Mesodermal cell (in vitro differentiated cells): ENCODE results near the gene CR1.
"Not testable (repeated sequence)": the region's sequence is repeated elsewhere in the genome, so short reads cannot be mapped to it uniquely, and the experiment has no call there.

Experiments
- H3K27ac ChIP-seq: 2 replicates; pipeline ENCODE4 v1.7.0; 2013; ENCODE audit warnings: mild to moderate bottlenecking, low read depth, low read length, moderate library complexity; ENCODE audit not compliant: severe bottlenecking
- H3K36me3 ChIP-seq: 2 replicates; pipeline ENCODE4 v1.7.1; 2013; ENCODE audit warnings: mild to moderate bottlenecking, low read length, moderate library complexity; ENCODE audit not compliant: control insufficient read depth, insufficient read depth
- H3K4me1 ChIP-seq: one replicate; pipeline ENCODE4 v1.7.1; 2013; ENCODE audit warnings: mild to moderate bottlenecking, low read length; ENCODE audit not compliant: insufficient read depth, control insufficient read depth, poor library complexity, severe bottlenecking
- H3K4me3 ChIP-seq: 2 replicates; pipeline ENCODE4 v1.7.0; 2013; ENCODE audit warnings: low read length, control low read depth, mild to moderate bottlenecking; ENCODE audit not compliant: insufficient read depth, poor library complexity, severe bottlenecking; ENCODE audit errors: extremely low read depth
- H3K9me3 ChIP-seq: 2 replicates; pipeline ENCODE4 v1.7.1; 2013; ENCODE audit warnings: mild to moderate bottlenecking, low read length, moderate library complexity; ENCODE audit not compliant: control insufficient read depth
- WGBS, 2 experiments: methylation state at CpG; one replicate each; pipeline ENCODE4 v1.1.5; 2013; ENCODE audit warnings: missing lambda C conversion rate in 2 of 2; ENCODE audit not compliant: insufficient coverage in 2 of 2; 5-methylcytosine and 5-hydroxymethylcytosine counted together

CR1 gene

DNA sequence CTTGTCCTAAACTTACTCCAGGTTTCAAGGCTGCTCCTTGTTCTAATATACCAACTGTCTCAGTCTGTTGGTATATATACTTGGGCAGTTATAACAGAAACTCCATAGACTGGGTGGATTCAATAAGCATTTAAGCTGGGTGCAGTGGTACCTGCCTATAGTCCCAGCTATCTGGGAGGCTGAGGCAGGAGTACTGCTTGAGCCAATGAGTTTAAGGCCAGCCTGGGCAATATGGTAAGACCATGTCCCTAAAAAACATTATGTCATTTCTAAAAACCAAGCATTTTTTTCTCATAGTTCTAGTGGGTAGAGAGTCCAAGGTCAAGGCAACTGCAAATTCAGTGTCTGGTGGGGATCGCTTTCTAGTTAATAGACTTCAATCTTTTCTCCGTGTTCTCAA lies 131.5 kb downstream of the CR1 start:
- WGBS, 2 experiments: 100% methylated on average over 1 to 2 of the region's 2 CpGs
- no peaks in the 10 kb centered on the region for H3K9me3 ChIP-seq
- no peak overlapping the region for H3K27ac ChIP-seq
- no peaks in the 10 kb centered on the region for H3K4me1 ChIP-seq
- H3K4me3 ChIP-seq: no peak overlapping the region
- no peaks in the 10 kb centered on the region for H3K36me3 ChIP-seq

DNA sequence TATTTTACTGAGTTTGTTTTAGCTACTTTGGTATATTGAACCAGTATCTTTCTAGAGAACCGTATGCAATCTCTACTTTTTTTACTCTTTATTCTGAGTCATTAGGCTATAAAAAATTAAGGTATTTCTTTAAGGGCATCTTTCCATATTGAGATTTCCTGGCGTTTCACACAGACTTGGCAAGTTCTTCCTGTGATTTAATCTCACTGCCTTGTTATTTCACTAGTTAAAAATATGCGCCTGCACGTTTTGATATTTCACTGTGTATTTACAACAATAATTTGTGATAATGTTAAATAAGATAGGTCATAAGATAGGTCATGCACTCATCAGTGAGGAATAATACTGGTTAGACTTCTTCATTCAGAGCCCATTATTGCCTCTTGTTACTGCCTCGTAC lies 132.8 kb downstream of the CR1 start:
- Histone ChIP-seq H3K4me1 (no peaks in the 10 kb centered on the region), H3K9me3 (no peaks in the 10 kb centered on the region), H3K4me3 (no peak overlapping the region), H3K36me3 (no peaks in the 10 kb centered on the region), H3K27ac (no peak overlapping the region)
- WGBS, 2 experiments: 100% methylated on average over 1 of the region's 5 CpGs; no CpG with 5 or more reads in 1 of the 2 experiments

DNA sequence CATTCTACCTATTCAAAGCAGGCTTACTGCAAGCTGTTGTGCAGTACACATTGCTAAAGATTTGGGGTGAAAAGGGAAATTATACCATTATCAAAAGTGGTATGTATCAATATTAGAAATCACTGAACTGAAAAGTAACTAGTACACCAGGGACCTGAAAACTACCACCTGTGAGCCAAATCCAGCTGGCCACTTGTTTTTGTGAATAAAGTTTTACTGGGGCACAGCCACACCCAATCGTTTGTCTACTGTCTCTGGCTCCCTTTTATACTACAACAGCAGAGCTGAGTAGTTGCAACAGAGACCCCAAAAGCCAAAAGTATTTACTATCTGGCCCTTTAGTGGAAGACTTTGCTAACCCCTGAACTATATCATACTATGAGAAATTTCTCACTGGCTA lies 135.2 kb downstream of the CR1 start:
- Histone ChIP-seq H3K9me3 (no peaks in the 10 kb centered on the region), H3K4me1 (peaks cover 4% of the 10 kb centered on the region), H3K36me3 (no peaks in the 10 kb centered on the region), H3K4me3 (no peak overlapping the region), H3K27ac (no peak overlapping the region)
- 88% methylated on average over 1 of the region's 1 CpG; no CpG with 5 or more reads in 1 of the 2 experiments for WGBS, 2 experiments

DNA sequence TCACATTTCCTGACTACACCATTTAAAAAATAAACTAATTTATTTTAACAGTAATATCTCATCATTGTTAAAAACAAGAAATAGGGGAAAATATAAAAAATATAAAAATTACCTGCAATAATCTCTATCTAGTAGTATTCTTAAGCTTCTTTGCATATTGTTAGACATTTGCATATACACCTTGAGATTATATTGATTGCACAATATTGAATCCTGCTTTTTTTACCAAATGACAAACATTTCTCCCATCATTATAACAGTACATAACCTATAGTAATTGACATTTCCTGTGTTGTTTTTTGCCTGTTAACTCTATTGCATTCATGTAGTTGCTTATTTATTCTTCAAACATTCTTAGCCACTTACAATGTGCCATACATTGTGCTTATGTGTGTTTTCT lies 137.3 kb downstream of the CR1 start:
- H3K36me3 ChIP-seq: no peaks in the 10 kb centered on the region
- H3K4me1 ChIP-seq: peaks cover 4% of the 10 kb centered on the region
- no peak overlapping the region for H3K4me3 ChIP-seq
- H3K9me3 ChIP-seq: no peaks in the 10 kb centered on the region
- H3K27ac ChIP-seq: no peak overlapping the region

DNA sequence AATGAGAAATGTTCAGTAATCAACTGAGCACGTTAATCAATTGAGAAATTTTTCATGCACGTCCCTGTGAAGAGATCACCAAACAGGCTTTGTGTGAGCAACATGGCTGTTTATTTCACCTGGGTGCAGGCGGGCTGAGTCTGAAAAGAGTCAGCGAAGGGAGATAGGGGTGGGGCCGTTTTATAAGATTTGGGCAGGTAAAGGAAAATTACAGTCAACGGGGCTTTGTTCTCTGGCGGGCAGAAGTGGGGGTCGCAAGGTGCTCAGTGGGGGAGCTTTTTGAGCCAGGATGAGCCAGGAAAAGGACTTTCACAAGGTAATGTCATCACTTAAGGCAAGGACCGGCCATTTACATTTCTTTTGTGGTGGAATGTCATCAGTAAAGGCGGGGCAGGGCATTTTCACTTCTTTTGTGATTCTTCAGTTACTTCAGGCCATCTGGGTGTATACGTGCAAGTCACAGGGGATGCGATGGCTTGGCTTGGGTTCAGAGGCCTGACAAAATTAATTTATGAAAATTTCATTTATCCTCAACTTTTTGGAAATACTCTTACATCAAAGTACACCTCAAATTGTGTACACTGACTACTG lies 137.8 kb downstream of the CR1 start:
- not testable (repeated sequence) for H3K9me3 ChIP-seq, H3K4me3 ChIP-seq, H3K36me3 ChIP-seq, H3K4me1 ChIP-seq, H3K27ac ChIP-seq
- WGBS, 2 experiments: 36 to 46% methylated on average over 4 to 7 of the region's 12 CpGs

DNA sequence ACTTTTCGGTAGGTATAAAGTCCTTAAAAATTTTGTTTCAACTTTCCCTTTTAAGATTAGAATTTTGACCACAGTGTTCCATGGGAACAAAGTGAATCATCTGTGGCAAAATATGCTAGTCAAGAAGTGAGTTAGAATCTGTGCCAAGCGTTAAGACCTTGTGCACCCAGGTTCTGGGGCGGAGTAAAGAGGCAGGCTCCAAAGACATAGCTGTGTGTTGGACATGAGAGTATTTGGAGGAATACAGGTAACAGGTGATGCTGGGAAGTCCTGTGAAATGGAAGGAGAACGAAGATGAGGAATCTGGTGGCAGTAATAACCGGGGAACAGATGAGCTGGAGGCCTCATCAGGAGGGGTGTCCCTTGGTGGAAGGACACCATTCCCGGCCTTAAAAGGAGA lies 138.3 kb downstream of the CR1 start:
- WGBS, 2 experiments: 73 to 97% methylated on average over 3 of the region's 6 CpGs
- not testable (repeated sequence) for H3K36me3 ChIP-seq, H3K4me1 ChIP-seq, H3K4me3 ChIP-seq, H3K9me3 ChIP-seq, H3K27ac ChIP-seq

DNA sequence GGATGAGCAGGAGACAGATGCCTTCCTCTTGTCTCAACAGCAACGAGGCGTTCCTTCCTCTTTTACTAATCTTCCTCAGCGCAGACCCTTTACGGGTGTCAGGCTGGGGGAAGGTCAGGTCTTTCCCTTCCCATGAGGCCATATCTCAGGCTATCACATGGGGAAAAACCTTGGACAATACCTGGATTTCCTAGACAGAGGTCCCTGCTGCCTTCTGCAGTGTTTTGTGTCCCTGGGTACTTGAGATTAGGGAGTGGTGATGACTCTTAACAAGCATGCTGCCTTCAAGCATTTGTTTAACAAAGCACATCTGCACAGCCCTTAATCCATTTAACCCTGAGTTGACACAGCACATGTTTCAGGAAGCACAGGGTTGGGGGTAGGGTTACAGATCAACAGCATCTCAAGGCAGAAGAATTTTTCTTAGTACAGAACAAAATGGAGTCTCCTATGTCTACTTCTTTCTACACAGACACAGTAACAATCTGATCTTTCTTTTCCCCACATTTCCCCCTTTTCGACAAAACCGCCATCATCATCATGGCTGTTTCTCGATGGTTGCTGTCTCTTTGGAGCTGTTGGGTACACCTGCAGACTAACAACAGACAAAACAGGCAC lies 139.7 kb downstream of the CR1 start:
- not testable (repeated sequence) for H3K9me3 ChIP-seq, H3K4me1 ChIP-seq, H3K4me3 ChIP-seq, H3K36me3 ChIP-seq, H3K27ac ChIP-seq
- WGBS, 2 experiments: 65 to 73% methylated on average over 3 to 6 of the region's 7 CpGs

GRCh38 chr1:207638487-207639145 lies 142.7 kb downstream of the CR1 start:
- H3K36me3 ChIP-seq, H3K27ac ChIP-seq, H3K4me1 ChIP-seq, H3K9me3 ChIP-seq, H3K4me3 ChIP-seq: not testable (repeated sequence)
- 76 to 86% methylated on average over 4 of the region's 9 CpGs for WGBS, 2 experiments

- not testable (repeated sequence) for H3K4me1 ChIP-seq, H3K36me3 ChIP-seq, H3K27ac ChIP-seq, H3K9me3 ChIP-seq, H3K4me3 ChIP-seq
- WGBS, 2 experiments: 95 to 100% methylated on average over 1 to 2 of the region's 5 CpGs
Measured at GRCh38 chr1:207639362-207639761, 143.4 kb downstream of the CR1 start.

DNA sequence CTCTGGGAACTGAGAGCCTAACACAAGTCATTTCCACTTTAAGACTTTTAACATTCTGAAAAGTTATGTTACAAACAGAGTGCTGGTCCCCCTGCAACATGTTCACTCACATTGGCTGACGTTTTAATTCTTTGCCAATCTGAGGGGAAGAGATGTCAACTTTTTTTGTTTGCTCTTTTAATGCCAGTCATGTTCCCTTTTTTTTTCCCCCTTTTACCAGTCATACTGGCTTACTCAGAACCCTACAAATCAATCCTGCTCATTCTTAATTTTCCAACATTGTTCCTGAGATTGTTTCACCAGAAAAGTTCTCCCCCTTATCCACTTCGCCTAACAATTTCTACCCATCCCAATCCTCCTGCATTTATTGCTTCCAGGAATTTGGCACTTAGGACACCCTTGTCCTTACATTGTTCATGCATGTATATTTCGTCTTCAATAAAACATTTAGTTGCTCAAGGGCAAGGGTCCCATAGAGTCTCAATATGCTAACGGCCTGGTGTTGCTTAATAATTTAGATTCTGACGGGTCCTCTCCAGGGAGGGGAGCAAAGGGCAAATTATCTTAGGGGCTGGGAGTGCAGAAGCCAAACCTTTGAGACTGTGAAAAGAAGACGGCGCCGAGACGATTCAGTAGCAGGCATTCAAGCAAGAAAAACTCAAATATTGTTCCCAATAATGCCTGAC lies 148.4 kb downstream of the CR1 start:
- H3K4me3 ChIP-seq: no peak overlapping the region
- H3K9me3 ChIP-seq: no peaks in the 10 kb centered on the region
- WGBS, 2 experiments: 76 to 91% methylated on average over 5 to 6 of the region's 9 CpGs
- no peak overlapping the region for H3K27ac ChIP-seq
- no peaks in the 10 kb centered on the region for H3K4me1 ChIP-seq
- H3K36me3 ChIP-seq: no peaks in the 10 kb centered on the region
